GM13976 (cell line): Measurements from ENCODE around the gene ACRV1.

ENCODE experiments used
- DNase-seq: peaks from one replicate; pipeline ENCODE4 v3.0.0; 2012; ENCODE audit warnings: low spot score
- in situ Hi-C: fragments of 300-500 bp; cut with MboI; formaldehyde crosslinking; loops from one replicate; pipeline ENCODE4 v1.12.0; 2022; ENCODE audit warnings: low sequenced_read_pairs, mixed read lengths, inconsistent platforms; ENCODE audit not compliant: unreplicated experiment
- TF ChIP-seq, protein P1 (sequence below): IDR thresholded peaks from 2 replicates; pipeline ENCODE4 v1.5.1; 2012; ENCODE audit warnings: borderline replicate concordance, mild to moderate bottlenecking; ENCODE audit not compliant: insufficient read depth; ENCODE audit errors: extremely low read depth, missing control alignments, control extremely low read depth

Gene ACRV1

GRCh38 chr11:125621995-125622394 lies 58.7 kb downstream of the ACRV1 start:
- TF ChIP-seq, protein P1, sequence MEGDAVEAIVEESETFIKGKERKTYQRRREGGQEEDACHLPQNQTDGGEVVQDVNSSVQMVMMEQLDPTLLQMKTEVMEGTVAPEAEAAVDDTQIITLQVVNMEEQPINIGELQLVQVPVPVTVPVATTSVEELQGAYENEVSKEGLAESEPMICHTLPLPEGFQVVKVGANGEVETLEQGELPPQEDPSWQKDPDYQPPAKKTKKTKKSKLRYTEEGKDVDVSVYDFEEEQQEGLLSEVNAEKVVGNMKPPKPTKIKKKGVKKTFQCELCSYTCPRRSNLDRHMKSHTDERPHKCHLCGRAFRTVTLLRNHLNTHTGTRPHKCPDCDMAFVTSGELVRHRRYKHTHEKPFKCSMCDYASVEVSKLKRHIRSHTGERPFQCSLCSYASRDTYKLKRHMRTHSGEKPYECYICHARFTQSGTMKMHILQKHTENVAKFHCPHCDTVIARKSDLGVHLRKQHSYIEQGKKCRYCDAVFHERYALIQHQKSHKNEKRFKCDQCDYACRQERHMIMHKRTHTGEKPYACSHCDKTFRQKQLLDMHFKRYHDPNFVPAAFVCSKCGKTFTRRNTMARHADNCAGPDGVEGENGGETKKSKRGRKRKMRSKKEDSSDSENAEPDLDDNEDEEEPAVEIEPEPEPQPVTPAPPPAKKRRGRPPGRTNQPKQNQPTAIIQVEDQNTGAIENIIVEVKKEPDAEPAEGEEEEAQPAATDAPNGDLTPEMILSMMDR: no peak
- in situ Hi-C loops: no loop called here
- no peak for DNase-seq
